Raji (cell line): ENCODE results near the gene SGTA.

ENCODE experiments used
- POLR2A ChIP-seq: IDR thresholded peaks from 2 replicates; pipeline ENCODE4 v1.6.1; 2011; ENCODE audit warnings: low read depth, low read length, control low read depth; ENCODE audit not compliant: insufficient read depth

SGTA gene

GRCh38 chr19:2811221-2811722, 28.2 kb upstream of the SGTA start:
- TF ChIP-seq POLR2A, result no peak

GRCh38 chr19:2810141-2811091, 27.3 kb upstream of the SGTA start:
- no peak for TF ChIP-seq POLR2A

DNA sequence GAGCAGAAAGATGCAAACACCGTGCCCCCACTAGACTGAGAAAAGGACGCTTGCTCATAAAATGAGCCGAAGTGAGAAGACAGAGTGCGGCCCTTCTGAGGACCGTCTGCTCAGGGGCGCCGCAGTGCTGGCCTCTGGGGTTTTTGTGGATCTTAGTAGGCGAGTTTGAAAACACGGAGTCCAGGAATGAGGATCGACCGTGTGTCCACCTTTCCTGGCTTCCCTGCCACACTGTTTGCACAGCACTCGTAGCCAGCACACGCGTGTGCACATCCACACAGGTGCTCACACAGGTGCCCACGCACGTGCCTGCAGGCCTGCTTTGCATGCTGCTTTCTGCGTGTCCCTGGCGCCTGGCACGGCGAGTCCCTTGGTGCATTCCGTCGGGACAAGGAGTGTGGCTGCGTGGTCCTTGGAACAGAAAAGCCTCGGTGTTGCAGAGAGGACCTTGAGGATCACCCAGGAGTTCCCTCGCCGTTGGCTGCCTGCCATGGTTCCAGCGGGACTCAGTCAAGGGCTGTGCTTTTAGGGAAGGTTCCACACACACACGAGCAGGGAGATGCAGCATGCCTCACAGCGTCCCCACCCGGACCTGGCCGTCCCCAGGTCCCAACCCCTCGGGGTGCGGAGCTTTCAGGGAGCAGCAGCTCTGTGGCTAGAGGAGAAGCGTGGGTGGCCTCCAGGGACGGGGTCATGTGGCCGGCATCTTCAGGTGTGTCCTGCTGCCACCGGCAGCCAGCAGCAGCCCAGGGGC, 26.5 kb upstream of the SGTA start:
- TF ChIP-seq POLR2A, result no peak

DNA sequence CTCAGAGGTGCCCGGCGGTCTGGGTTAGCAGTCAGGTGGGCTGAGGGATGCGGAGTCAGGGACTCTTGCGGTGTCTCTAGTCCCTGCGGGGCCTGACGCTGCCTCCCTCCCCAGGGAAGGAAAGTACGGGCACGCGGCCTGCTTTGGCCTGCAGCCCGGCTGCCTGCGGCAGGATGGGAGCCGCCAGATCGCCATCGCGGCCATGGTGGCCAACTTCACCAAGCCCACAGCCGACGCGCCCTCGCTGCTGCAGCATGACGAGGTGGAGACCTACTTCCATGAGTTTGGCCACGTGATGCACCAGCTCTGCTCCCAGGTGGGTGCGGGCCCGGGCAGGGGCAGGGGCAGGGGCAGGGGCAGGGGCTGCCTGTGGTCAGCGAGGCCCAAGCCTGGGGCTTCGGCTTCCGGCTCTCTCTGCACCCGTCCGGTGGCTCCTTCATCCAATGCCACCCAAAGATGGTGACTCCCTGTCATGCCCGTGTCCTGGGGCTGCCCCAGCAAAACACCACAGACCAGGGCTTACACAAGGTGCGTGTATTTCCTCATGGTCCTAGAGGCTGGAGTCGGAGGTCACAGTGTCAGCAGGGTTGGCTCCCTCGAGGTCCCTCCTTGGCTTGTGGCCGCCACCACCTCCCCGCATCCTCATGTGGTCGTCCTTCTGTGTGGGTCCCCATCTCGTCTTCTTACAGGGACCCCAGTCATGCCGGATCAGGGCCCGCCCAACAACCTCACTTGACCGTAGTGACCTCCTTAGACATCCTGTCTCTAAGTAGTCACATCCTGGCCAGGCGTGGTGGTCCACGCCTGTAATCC, 25.3 kb upstream of the SGTA start:
- TF ChIP-seq POLR2A, result no peak

- no peak for TF ChIP-seq POLR2A
These were observed 24.5 kb upstream of the SGTA start for GRCh38 chr19:2807379-2808128.

DNA sequence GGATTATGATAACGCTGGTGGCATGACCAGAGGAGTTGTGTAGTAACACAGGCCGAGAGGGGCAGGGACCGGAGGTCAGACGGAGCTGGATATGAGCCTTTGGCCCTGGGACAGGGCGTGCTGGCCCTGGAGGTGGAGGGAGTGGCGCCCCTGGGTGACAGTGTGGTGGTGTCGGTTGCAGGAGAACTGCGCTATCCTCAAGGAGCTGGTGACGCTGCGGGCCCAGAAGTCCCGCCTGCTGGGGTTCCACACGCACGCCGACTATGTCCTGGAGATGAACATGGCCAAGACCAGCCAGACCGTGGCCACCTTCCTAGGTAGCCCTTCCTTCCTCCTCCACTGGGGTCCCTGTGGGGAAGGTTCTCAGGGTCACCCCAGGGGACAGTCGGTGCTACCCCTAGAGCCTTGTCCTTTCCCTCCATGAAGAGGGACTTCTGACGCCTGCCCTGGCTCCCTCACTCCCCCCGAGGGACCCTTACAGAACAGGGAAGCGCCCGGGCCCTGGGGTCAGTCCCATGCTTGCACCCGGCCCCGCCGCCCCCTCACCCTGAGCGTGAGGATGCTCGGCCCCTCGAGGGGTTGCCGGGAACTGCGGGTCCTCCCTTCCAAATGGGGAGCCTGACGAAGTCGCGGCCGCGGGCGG, 23.8 kb upstream of the SGTA start:
- TF ChIP-seq POLR2A, result no peak

DNA sequence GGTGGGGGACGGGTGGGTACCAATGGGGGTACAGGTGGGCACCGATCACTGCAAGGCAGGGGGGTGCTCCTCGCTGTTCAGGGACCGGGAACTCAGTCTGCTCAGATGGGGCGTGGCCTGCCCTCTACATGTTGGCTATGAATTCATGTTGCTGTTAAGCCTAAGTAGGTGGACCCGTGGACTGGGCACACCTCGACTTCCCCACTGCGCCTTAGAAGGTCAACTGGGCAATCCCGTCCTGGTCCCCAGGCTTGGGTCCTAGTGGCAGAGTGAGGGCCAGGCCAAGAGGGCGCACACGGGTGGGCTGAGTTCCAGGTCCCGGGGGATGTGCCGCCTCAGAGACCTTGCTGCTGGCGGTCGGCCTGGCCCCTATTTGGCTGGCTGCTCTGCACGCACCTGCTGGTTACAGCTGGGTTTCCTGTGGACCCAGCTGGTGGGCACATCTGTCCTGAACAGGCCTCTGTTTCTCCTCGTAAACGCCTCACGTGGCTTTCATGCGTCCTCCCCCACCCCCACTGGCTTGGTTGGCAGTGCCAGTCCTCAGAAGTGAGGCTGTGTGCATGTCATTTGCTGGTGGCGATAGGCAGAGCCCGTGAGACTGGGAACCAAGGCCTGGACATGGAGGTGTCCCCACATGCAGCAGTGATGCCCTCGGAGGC, 23.0 kb upstream of the SGTA start:
- no peak for TF ChIP-seq POLR2A

GRCh38 chr19:2805261-2805900, 22.3 kb upstream of the SGTA start:
- no peak for TF ChIP-seq POLR2A

DNA sequence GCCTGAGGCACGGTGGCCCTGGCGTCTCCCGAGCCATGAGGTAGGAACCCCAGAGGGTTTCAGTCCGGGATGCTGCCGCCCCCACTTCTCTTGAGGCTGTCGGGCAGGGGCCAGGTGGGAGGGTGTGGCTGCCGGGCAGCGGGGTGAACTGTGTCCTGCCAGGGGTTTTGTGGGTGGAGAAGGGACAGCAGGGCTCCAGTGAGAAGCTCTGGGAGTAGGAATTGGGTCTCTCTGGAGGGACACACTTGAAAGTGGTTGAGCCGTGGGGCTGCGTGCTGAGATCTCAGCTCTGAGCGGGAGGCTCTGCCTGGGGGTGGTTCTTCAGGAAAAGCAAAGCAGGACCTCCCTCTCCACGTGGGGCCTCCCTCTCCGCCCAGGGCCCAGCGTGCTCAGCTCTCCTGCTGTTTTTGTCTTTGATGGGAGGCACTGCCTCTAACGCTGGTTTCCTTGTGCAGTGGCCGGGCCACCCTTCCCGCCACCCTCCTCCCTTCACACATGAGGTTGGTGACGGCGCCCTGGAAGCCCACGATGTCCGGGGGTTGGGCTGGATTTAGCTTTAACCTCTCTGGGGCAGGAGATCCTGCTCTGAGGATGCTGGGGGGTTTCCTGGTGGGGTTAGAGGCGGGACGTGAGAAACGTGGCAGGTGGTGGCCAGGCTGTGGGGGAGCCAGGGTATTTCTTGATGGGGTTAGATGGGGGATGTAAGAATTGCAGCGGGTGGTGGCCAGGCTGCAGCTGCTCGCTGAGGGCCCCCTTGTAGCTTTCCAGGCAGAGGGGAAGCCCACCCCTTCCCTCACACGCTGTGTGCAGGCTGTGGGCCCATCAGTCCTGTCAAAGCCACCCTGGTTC, 21.3 kb upstream of the SGTA start:
- no peak for TF ChIP-seq POLR2A

- no peak for TF ChIP-seq POLR2A
These were observed 20.5 kb upstream of the SGTA start for GRCh38 chr19:2803486-2804155.

GRCh38 chr19:2802826-2803225, 19.8 kb upstream of the SGTA start:
- no peak for TF ChIP-seq POLR2A
